ENCODE measurements around the gene ECI2.
"Not testable (repeated sequence)": the region's sequence is repeated elsewhere in the genome, so short reads cannot be mapped to it uniquely, and the experiment has no call there.

Gene ECI2

GRCh38 chr6:4138186-4138585 is 2.8 kb upstream of the ECI2 start:
- DNase-seq, result no peak

- no peak for DNase-seq
These were observed 1.0 kb upstream of the ECI2 start for GRCh38 chr6:4136354-4136831.

GRCh38 chr6:4135665-4136353 is 434 bp upstream of the ECI2 start:
- peak; percentile 95 to 97 for DNase-seq

GRCh38 chr6:4133941-4134838 is 1.2 kb downstream of the ECI2 start:
- DNase-seq, result peak in 1 of 2 donors; percentile 25

- DNase-seq, result no peak
These were observed 4.9 kb downstream of the ECI2 start for GRCh38 chr6:4130357-4130987.

- DNase-seq, result no peak
These were observed 5.9 kb downstream of the ECI2 start for GRCh38 chr6:4129446-4129845.

GRCh38 chr6:4128748-4129147 is 6.6 kb downstream of the ECI2 start:
- no peak for DNase-seq

GRCh38 chr6:4128072-4128471 is 7.3 kb downstream of the ECI2 start:
- no peak for DNase-seq

GRCh38 chr6:4125933-4126864 is 9.2 kb downstream of the ECI2 start:
- DNase-seq, result no peak

- DNase-seq, result no peak
These were observed 9.9 kb downstream of the ECI2 start for GRCh38 chr6:4125500-4125899.

GRCh38 chr6:4124351-4124750 is 11.0 kb downstream of the ECI2 start:
- DNase-seq, result no peak

GRCh38 chr6:4115741-4116140 is 19.6 kb downstream of the ECI2 start:
- DNase-seq, result no peak

GRCh38 chr6:4114123-4114522 is 21.3 kb downstream of the ECI2 start:
- no peak for DNase-seq

GRCh38 chr6:4113649-4114048 is 21.7 kb downstream of the ECI2 start:
- DNase-seq, result no peak

GRCh38 chr6:4112366-4112765 is 23.0 kb downstream of the ECI2 start:
- DNase-seq, result no peak

GRCh38 chr6:4109363-4109815 is 26.0 kb downstream of the ECI2 start:
- DNase-seq, result not testable (repeated sequence)

- no peak for DNase-seq
These were observed 26.7 kb downstream of the ECI2 start for GRCh38 chr6:4108561-4109093.

GRCh38 chr6:4107873-4108272 is 27.5 kb downstream of the ECI2 start:
- DNase-seq, result no peak

GRCh38 chr6:4105980-4106536 is 29.3 kb downstream of the ECI2 start:
- DNase-seq, result no peak

- DNase-seq, result no peak
These were observed 31.4 kb downstream of the ECI2 start for GRCh38 chr6:4103929-4104328.

GRCh38 chr6:4102687-4103244 is 32.6 kb downstream of the ECI2 start:
- no peak for DNase-seq

Data from CD4-positive, alpha-beta T cell treated with Interferon alpha-2 for 1 hour (primary cell).